Activated CD4-positive, alpha-beta T cell treated with anti-CD3 and anti-CD28 coated beads for 48 hours (primary cell): Measurements from ENCODE around the gene OXCT2.

Experiments used
- DNase-seq: peaks from one replicate; pipeline ENCODE4 v3.0.0-alpha.2; 2020

OXCT2 gene

DNA sequence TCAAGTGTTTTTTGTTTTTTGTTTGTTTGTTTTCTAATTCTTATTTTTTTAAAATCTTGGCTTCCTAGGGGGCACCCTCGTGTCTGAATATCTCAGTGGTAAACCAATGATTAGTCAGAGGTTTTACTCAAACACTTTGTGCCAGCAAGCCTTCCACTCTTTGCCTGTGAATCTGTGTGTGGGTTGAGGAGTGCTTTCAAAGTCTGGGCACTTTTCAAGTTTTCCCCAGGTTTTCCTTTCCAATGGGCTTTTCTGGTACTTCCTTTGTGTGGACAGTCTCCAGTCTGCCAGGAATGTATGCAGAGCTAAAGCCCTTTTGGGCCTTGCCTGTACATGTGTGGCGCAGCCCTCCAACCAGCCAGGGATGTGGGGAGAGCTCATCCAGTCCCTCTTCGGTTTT is 42.1 kb downstream of the OXCT2 start:
- no peak for DNase-seq

DNA sequence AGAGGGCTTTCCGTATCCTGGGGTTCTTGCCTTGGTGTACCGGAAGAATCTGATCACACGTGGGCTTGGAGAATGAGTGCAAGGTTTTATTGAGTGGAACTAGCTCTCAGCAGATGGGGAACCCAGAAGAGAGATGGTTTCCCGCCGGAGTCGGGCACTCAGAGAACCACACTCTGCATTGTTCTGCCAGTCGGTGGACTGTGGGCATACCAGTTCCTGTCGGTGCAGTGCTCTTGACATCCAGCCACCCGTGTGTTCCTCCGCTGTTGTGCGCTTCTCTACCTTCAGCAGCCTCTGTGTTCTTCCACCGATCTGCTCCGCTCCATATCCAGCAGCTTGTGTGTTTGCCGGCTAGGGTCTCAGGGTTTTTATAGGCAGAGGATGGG is 43.2 kb downstream of the OXCT2 start:
- no peak for DNase-seq

DNA sequence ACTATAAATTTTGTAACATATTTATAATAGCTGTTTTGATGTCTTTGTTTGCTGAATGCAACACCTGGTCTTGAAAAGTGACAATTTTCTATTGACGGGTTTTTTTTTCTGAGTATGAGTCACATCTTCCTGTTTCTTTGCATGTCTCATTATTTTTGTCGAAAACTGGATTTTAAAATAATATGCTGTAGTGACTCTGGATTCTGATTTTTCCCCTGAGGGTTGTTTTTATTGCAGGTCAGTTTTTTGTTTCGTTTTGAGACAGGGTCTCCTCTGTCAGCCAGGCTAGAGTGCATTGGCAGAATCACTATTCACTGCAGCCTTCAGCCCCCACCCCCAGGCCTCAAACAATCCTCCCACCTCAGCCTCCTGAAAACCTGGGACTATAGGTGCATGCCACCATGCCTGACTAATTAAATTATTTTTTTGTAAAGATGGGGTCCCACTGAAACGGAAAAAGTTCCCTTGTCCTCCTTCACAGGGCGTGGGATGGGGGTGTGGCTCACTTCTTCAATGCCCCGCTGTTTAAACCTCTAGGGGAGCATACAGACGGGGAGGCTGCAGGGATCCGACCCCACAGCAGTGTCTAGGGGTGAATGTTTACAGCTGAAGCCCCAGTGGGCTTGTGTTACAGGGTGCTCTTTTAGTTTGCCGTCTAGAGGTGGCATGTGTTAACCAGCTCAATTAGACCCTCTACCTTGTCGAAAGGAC is 43.8 kb downstream of the OXCT2 start:
- no peak for DNase-seq

DNA sequence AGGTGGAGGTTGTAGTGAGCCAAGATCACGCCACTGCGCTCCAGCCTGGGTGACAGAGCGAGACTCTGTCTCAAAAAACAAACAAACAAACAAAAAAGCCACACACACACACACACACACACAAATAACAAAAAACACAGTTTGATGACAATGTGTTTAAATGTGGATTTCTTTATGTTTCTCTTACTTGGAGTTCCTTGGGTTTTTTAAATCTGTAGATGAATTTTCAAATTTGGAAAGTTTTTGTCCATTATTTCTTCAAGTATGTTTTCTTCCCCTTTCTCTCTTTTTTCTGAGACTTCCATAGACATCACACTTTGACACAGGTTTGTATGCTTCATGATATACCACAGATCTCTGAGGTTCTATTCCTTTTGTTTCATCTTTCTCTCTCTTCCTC is 44.5 kb downstream of the OXCT2 start:
- DNase-seq, result no peak

DNA sequence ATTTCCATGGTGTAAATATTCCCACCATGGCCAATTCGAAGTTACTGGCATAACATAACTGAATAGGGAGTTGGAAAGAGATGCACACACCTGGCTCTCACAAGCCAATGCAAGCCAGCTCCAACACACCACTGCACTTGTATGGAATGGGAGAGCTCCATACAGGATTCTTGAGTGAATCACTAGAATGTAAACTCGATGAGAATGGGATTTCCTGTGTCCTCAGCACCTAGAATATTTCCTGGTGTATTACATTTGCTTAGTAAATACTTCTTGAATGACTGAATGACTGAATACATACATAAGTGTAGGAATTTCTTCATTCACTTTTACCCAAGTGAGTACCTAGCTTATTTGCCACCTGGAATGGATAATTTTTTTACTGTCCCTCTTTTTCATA is 48.7 kb downstream of the OXCT2 start:
- no peak for DNase-seq

DNA sequence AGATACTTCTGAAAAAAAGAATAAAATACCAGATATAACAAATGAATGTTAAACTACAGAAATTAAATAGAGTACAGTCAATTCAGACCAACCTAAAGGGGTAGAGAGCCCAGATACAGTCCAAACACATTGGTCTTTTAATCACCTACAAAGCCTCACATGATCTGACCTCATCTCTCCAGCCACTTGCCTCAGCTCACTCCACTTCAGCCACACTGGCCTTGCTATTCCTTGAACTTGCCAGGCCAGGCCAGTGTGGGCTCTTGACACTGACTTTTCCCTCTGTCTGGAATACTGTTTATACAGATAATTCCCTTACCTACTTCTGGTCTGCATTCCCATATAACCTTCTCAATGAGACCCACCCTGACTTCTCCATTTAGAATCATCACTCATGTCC is 49.5 kb downstream of the OXCT2 start:
- no peak for DNase-seq

DNA sequence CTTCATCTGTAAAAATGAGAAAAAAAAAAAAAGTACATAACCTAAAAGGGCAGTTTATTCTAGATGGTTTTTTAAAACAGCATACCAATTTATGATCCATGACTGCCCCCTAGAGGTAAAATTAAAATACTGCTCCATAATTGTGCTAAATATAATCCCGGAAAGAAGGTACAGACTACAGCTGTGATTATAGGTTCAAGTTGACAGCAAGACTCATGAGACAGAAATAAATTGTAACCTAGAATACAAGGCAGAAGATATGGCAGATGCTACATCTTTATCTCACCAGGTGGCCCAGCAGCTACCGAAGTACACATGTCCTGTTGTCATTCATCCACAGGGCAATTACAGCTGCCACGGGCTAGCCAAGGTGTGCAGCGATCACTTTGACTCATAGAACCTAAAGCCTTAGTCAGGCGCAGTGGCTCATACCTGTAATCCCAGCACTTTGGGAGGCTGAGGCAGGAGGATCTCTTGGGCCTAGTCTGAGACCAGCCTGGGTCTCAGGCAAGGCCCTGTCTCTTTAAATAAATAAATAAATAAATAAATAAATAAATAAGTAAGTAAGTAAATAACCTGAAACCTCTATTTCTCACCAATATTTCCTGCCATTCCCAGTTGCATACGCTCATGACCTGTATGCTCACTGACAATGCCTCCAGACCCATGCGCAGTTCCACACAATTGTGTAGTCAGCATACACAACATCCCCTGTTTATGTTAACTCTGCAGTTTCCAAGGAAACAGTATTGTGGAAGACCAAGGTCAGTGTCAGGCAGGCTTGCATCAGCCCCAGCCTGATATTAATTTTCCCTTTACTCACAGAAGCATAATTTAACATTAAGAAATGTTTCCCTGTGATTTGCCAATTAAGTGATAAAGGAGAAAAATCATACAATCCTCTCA is 50.8 kb downstream of the OXCT2 start:
- no peak for DNase-seq
